GM12872 (cell line): ENCODE measurements around the gene PLA2G15.

Experiments used
- CTCF ChIP-seq: IDR thresholded peaks from 3 replicates; pipeline ENCODE4 v1.5.1; 2011; ENCODE audit warnings: low read depth, mild to moderate bottlenecking, low read length, moderate library complexity; ENCODE audit not compliant: insufficient read depth

PLA2G15 gene

GRCh38 chr16:68244903-68245853 is at the start of gene PLA2G15:
Gene PLA2G15, plus strand, starts transcription at chr16:68245373. Its CDS starts 54 bp downstream, at chr16:68245427.
- no peak for TF ChIP-seq CTCF

- no peak for TF ChIP-seq CTCF
These were observed 47.9 kb upstream of the PLA2G15 start for GRCh38 chr16:68197250-68197649.

GRCh38 chr16:68200088-68200783 is 44.9 kb upstream of the PLA2G15 start:
- TF ChIP-seq CTCF: no peak

- TF ChIP-seq CTCF: no peak
These were observed 43.1 kb upstream of the PLA2G15 start for GRCh38 chr16:68202091-68202519.

GRCh38 chr16:68206245-68206644 is 38.9 kb upstream of the PLA2G15 start:
- TF ChIP-seq CTCF: no peak

- no peak for TF ChIP-seq CTCF
These were observed 30.4 kb upstream of the PLA2G15 start for GRCh38 chr16:68214726-68215125.

GRCh38 chr16:68215302-68215701 is 29.9 kb upstream of the PLA2G15 start:
- TF ChIP-seq CTCF: no peak
